GM12873 (cell line): ENCODE results near the gene LCN9.

Experiments used
- TF ChIP-seq, protein P1 (sequence below): IDR thresholded peaks from 2 replicates; pipeline ENCODE4 v1.5.1; 2012; ENCODE audit warnings: low read depth, mild to moderate bottlenecking, moderate library complexity, low read length, control low read depth; ENCODE audit not compliant: insufficient read depth; ENCODE audit errors: missing control alignments

Gene LCN9

DNA sequence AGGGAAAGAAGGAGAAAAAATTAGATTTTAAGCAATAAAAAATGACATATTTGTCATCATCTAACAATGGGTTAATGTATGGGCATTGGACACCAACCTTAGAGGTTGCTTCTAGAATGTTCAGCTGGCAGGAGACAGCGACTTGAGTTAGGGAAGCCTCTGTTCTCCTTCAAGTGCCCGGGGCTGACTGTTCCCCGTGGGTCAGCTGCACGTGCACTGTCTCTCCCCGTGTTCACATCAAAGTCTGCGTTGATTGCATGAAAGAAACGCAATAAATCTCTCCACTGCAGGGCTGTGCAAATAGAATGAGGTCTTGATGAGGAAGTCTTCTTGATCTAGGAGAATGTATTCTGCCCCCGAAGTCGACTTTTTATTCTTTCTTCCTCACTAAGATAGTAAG lies 23.9 kb upstream of the LCN9 start, which contains the start of gene GLT6D1:
Gene GLT6D1 (minus strand): TSS at position 345 of the 400 bp plus-strand sequence. CDS start 353 bp downstream, outside the sequence.
- TF ChIP-seq, protein P1, sequence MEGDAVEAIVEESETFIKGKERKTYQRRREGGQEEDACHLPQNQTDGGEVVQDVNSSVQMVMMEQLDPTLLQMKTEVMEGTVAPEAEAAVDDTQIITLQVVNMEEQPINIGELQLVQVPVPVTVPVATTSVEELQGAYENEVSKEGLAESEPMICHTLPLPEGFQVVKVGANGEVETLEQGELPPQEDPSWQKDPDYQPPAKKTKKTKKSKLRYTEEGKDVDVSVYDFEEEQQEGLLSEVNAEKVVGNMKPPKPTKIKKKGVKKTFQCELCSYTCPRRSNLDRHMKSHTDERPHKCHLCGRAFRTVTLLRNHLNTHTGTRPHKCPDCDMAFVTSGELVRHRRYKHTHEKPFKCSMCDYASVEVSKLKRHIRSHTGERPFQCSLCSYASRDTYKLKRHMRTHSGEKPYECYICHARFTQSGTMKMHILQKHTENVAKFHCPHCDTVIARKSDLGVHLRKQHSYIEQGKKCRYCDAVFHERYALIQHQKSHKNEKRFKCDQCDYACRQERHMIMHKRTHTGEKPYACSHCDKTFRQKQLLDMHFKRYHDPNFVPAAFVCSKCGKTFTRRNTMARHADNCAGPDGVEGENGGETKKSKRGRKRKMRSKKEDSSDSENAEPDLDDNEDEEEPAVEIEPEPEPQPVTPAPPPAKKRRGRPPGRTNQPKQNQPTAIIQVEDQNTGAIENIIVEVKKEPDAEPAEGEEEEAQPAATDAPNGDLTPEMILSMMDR = no peak

DNA sequence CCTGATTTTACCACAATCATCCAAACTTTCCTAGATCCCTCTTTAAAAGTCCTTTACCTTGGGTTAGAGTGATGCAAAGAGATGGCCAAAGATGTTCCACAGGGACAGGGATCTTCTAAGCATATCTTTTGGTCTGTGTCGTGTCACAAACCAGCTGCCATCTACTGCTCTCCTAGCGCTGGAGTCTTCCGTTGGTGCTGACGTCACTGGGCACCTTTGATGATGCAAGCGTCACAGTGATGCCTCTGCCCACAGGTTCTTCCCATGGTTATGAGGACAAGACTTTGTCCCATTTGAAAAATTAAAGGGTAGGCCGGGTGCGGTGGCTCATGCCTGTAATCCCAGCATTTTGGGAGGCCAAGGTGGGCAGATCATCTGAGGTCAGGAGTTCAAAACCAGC lies 22.1 kb upstream of the LCN9 start:
- TF ChIP-seq, protein P1 = no peak

DNA sequence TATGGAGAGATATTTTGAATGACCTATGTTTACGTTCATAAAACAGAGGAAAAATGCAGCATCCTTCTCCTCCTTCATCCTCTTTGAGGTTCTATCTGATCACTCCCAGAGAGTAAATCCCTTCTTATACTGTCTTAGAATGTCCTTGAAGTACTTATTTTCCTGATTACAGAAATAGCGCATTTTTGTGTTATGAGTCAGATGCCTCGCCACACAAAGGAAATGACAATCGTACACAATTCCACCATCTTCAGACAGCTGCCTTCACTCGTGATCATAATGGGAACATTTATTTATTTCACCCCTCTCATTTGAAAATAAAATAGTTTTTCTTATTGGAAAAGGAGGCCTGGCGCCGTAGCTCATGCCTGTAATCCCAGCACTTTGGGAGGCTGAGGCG lies 21.4 kb upstream of the LCN9 start:
- TF ChIP-seq, protein P1 = no peak

DNA sequence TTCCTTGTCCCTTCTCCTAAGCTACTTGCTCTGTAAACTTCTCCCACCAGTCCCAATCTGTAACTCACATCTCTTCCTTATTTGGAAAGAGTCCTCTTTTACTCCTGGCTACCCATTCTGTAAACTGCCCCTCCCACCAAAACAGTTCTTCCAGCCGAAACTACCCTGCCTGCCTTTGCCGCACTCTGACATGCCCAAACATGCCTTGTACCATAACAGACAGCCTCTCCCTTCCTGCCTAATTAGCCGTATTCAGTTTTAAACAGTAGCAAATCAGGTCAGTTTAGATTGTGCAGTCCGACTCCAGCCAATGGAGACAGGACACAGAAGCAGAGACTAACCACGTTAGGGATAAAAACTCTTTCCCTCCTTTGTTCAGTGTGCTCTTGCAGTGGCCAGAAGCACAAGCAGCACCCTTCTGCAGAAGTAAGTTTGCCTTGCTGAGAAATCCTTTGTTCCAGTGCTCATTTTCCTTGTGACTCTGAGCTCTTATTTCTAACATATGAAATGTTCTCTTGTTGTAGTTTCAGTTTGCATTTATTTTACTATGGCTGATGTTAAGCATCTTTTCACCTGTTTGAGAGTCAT lies 18.4 kb upstream of the LCN9 start:
- TF ChIP-seq, protein P1 = no peak

DNA sequence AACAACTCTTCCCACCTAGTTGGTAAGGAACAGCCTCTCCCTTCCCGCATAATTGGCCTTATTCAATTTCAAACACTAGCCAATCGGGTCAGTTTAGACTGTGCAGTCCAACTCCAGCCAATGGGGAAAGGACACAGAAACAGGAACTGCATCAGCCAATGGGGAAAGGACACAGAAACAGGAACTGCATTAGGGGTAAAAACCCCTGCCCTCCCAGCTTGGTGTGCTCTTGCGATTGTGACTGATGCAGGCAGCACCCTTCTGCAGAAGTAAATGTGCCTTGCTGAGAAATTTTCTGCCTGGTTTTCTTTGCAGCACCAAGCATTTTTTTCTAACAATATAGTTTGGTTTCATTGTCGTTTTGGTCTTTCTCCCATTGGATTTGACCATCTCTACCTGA lies 15.2 kb upstream of the LCN9 start:
- TF ChIP-seq, protein P1 = no peak

DNA sequence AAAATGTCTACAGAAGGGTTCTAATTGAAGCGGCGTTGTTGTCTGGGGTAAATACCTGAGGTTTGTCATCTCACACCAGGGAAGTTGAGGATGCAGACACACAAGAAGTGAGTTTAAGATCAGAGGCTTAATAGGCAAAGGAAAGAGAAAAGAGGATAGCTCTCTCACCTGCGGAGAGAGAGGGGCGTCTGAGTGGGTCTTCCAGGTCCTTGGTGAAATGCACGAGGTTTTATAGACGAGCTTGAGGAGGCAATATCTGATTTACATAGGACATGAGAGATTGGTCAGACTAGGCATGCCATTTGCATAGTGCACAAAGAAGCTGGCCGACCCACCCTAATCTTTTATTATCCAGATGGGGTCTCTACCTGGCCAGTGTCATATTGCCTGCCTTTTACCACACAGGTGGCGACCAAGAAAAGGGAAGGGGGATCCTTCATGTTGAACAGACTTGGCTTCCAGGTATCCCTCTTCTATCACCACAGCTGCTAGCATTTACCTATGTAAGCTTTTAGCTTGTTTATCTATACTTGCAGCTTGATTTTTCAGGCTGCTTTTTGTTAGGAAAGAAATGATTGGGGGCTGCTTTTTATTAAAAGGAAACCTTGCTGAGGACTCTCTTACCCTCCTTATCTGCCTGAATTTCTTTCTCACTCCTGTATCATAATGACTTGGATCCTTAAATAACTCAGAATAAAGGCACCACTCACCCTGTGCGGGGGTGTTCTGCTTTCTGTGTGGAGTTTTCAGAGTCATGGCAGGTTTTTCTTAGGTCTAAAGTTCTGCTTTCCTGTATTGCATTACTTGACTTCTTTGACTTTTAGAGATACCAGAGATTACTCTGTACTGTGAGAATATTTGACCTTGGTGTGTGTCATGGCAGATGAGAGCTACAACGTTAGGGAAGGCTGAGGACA lies 14.4 kb upstream of the LCN9 start:
- TF ChIP-seq, protein P1 = no peak

DNA sequence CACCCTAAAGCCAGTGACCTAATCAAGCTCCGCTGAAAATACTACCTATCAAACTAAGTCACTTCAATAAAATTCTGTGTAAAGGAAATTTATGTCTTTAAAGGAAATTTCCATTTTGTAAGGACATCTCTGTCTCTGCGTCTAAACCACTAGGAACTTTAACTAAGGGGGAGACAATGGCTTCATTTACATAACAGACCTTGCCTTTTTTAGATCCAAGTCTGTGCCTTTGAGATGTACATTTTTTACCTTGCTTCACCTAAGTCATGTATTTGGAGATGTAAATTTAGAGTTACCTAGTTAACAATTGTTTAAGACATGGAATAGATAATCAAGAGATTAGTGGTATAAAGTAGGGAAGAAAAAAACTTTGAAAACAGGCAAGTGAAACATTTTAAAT lies 13.6 kb upstream of the LCN9 start:
- TF ChIP-seq, protein P1 = no peak
